HUES48 (cell line): ENCODE data around the gene OR5AK2.

Experiments
- H3K27ac ChIP-seq: one replicate; pipeline ENCODE4 v1.7.0; 2013; ENCODE audit warnings: low read depth, low read length, inconsistent platforms
- H3K27me3 ChIP-seq: 2 replicates; pipeline ENCODE4 v1.6.1; 2013; ENCODE audit warnings: mild to moderate bottlenecking, low read length; ENCODE audit not compliant: control insufficient read depth, insufficient read depth
- H3K36me3 ChIP-seq: 2 replicates; pipeline ENCODE4 v1.6.1; 2013; ENCODE audit warnings: low read length; ENCODE audit not compliant: control insufficient read depth, insufficient read depth
- H3K4me1 ChIP-seq: 2 replicates; pipeline ENCODE4 v1.6.1; 2013; ENCODE audit warnings: mild to moderate bottlenecking, low read length; ENCODE audit not compliant: control insufficient read depth, insufficient read depth
- H3K4me3 ChIP-seq: 2 replicates; pipeline ENCODE4 v1.5.1; 2013; ENCODE audit warnings: mild to moderate bottlenecking, low read depth, low read length
- H3K9ac ChIP-seq: 2 replicates; pipeline ENCODE4 v1.6.1; 2013; ENCODE audit warnings: mild to moderate bottlenecking, low read depth, low read length, moderate library complexity
- H3K9me3 ChIP-seq: 2 replicates; pipeline ENCODE4 v1.6.1; 2013; ENCODE audit warnings: low read length; ENCODE audit not compliant: control insufficient read depth, insufficient read depth

OR5AK2 gene

GRCh38 chr11:57001674-57002401, 13.1 kb downstream of the OR5AK2 start:
- no peak overlapping the region for H3K4me3 ChIP-seq
- H3K27me3 ChIP-seq = no peaks in the 10 kb centered on the region
- peaks cover 40% of the 10 kb centered on the region for H3K9me3 ChIP-seq
- H3K4me1 ChIP-seq = no peaks in the 10 kb centered on the region
- H3K36me3 ChIP-seq = no peaks in the 10 kb centered on the region
- H3K27ac ChIP-seq = no peak overlapping the region
- no peak overlapping the region for H3K9ac ChIP-seq

GRCh38 chr11:57008373-57008772, 19.7 kb downstream of the OR5AK2 start:
- Histone ChIP-seq H3K27ac (no peak overlapping the region), H3K9me3 (no peaks in the 10 kb centered on the region), H3K9ac (no peak overlapping the region), H3K36me3 (no peaks in the 10 kb centered on the region), H3K4me3 (no peak overlapping the region), H3K4me1 (no peaks in the 10 kb centered on the region), H3K27me3 (no peaks in the 10 kb centered on the region)

- Histone ChIP-seq H3K27me3 (no peaks in the 10 kb centered on the region), H3K9me3 (no peaks in the 10 kb centered on the region), H3K4me3 (no peak overlapping the region), H3K27ac (no peak overlapping the region), H3K4me1 (no peaks in the 10 kb centered on the region), H3K9ac (no peak overlapping the region), H3K36me3 (no peaks in the 10 kb centered on the region)
Observed at GRCh38 chr11:57015679-57016078, 27.0 kb downstream of the OR5AK2 start.

GRCh38 chr11:57031556-57031955, 42.8 kb downstream of the OR5AK2 start:
- Histone ChIP-seq H3K36me3 (no peaks in the 10 kb centered on the region), H3K4me1 (no peaks in the 10 kb centered on the region), H3K27me3 (no peaks in the 10 kb centered on the region), H3K9ac (no peak overlapping the region), H3K9me3 (no peaks in the 10 kb centered on the region), H3K27ac (no peak overlapping the region), H3K4me3 (no peak overlapping the region)
